ENCODE data around the gene SLC22A4.

The SLC22A4 gene

DNA sequence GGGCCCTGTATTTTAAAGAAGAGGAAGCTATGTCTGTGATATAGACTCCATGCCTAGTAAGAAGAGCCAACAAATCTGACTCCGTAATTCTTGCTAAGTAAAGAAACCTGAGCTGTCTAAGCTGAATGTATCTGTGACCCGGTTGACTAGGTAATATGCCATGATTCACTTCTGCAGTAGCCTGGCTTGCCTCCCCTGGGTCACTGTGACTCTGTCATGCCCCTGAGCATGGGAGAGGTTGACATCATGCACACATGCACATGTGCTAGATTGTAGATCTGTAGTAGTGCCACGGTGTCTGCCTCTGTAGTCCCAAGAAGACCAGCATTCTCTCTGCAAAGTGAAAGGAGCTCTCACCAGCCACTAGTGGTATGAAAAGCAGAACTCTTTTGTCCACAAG, 84.4 kb downstream of the SLC22A4 start:
- DNase-seq, result no peak

DNA sequence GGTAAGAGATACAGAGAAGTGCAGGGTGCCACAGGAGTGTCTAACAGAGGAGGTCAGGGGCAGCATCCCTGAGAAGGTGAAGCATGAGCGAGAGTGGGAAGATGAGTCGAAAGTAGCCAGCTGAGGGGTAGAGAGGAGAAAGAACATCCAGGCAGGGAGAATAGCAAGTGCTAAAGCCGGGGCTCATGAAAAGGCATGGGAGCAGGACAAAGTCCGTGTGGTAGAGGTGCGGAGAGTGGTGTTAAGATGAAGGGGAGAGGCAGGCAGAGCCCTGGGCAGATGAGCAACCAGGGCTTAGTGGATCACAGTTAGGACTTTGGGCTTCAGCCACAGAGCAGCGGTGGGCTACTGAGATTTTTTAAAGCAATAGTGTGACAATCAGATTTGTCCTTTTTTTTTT, 85.9 kb downstream of the SLC22A4 start:
- no peak for DNase-seq

DNA sequence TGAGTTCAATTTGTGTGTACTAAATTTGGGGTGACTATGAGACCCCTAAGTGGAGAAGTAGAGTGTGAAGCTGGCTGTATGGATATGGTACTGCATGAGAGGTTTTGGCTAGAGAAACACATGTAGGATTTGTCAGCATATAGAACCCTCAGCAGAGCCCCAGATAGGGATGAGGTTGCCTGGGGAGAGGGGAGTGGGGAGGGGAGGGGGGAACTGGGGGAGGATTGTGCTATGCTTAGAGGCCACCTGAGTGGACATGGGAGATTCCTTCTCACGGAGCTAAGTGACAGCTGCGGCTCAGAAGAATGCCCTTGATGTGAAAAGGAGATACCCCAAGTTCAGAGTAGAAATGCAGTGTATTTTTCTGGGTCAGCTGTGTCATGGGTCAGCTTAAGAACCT, 86.5 kb downstream of the SLC22A4 start:
- DNase-seq, result no peak

DNA sequence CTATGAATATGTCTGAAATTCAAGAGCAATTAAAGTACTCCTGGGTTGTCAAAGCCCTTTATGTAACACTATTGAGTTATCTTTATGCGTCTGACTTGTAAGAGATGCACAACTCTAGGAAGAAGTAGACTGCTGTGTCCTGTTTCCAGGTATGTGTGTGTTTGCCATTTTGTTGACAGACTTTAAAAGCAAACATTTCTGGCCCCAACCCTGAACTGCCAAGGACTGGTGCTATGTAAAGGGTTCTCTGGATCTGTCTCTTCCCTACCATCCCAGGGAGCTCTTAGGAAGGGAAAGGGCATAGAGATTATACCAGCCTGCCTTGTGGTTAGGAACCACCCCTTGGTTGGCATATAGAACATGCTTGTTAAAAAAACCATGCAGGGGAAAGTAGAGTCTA, 87.4 kb downstream of the SLC22A4 start:
- DNase-seq, result no peak

DNA sequence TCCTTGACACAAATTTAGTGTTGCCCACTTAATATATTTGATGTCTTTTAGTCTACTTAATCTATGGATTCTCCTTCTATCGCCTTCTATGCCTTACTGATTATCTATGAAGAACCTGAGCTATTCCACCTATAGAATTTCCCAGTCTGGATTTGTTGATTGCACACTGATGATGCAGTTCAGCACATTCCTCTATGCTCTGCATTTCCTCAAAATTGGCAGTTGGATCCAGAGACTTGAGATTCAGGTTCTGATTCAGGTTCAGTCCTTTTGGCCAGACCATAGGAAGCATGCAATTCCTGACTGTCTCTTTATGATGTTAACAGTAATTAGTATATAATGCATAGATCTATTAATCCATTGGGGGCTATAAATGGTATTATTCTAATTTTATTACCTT, 89.1 kb downstream of the SLC22A4 start:
- no peak for DNase-seq

DNA sequence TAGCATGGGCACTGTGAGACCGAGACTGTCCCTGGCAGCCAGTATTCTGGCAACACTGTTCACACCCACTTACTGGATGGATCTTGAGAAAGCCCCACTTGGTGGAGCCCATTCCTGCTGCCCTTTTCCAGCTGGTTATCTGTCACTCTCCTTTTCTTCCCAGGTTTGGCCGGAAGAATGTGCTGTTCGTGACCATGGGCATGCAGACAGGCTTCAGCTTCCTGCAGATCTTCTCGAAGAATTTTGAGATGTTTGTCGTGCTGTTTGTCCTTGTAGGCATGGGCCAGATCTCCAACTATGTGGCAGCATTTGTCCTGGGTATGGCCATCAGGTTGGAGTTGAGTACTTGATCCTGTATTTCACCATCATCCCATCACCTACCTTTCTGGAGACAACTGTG, 89.8 kb downstream of the SLC22A4 start:
- no peak for DNase-seq

DNA sequence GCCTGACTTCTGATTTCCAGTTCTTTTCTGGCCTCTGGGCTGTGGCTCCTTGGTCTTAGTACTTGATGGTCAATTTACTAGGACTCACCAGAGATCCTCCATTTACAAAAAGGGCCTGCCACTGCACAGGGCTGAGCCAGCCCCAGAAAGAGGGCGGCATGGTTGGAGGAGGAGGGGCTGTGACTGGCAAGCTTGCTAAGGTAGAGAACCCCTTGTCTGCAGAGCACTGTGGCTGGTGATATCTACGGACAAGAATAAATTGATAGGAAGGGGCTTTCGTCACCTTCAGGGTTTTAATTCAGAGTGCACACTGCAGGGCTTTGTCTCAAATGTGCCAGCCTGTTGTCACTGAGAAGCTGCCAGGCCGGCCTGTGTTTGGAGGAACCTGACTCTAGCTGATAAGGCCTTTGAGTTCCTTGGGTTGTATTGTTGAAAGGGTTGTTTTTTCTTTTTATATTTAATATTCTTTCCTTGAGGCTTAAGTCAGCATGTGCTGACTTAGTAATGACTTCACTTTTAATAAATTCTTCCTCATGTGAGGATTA, 90.4 kb downstream of the SLC22A4 start:
- DNase-seq, result no peak

DNA sequence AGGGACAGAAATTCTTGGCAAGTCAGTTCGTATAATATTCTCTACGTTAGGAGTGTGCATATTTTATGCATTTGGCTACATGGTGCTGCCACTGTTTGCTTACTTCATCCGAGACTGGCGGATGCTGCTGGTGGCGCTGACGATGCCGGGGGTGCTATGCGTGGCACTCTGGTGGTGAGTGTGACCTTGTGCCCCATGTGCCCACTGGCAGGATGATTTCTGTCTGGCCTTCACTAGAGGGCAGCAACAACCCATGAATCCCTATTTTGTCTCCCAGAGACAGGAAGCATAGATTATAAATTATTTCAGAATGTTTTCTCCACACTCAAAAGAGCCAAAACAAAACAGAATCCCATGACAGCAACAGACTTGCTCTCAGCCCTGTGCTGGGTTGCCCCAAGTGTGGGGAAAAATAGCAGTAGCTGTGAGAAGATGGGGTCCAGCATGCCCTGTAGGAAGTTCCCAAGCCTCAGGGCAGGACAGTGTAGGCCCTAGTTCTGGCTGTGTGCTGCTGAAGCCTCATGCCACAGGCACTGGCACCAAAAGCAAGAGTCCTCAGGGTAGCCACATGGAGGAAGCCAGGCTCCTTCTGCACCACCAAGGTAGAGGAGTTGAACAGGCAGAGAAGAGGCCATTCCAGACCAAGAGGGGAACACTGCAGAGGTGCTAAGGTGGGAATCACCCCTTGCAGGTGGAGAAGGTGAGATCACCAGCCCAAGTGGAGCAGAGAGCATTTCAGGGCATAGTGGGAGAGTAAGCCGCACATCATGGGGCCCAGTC, 91.3 kb downstream of the SLC22A4 start:
- peak; percentile 46 for DNase-seq

DNA sequence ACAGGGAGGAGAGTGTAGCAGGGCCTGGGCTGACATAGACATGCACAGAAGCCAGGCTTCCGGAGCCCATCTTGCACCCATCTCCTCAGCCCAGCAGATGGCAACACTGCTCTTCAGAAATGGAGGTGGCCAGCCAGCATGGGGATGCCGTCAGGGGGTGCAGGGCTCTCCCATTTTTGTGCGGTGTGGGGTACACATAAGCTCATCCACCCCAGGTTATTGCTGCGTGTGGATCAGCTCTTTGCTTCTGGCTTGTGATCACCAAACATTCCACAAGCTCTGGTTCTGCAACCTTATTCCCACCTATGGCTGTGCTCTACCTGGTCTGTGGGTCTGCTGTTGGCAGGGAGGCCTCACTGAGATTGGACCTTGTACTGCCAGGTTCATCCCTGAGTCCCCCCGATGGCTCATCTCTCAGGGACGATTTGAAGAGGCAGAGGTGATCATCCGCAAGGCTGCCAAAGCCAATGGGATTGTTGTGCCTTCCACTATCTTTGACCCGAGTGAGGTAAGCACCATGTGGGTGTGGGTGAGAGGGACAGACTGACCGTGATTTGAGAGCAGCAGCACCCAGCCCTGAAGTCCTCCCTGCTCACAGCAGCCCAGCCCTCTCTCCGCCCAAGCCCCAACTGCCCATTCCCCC, 92.6 kb downstream of the SLC22A4 start:
- peak; percentile 66 for DNase-seq

DNA sequence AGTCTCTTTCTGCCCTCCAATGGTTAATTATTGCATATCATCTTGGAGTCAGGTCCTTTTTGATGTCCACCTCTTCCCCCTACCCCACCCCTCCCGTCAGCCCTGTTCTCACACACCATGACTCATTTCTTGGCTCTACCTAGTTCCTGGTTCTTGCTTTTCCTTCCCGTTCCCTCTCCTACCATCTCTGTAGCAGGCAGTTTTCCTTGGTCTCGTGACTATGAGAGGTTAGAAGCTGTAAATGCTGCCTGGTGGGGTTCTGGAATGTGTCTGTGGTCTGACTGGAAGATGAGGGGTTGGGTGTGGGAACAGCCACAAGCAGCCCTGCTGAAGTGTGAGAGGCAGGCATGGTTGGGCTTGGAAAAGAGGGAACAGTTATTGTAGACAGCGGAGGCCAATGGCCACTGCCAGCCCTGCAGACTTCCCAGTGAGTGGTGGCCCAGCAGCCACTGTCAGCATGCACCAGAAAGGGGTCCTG, 93.5 kb downstream of the SLC22A4 start:
- DNase-seq, result no peak

DNA sequence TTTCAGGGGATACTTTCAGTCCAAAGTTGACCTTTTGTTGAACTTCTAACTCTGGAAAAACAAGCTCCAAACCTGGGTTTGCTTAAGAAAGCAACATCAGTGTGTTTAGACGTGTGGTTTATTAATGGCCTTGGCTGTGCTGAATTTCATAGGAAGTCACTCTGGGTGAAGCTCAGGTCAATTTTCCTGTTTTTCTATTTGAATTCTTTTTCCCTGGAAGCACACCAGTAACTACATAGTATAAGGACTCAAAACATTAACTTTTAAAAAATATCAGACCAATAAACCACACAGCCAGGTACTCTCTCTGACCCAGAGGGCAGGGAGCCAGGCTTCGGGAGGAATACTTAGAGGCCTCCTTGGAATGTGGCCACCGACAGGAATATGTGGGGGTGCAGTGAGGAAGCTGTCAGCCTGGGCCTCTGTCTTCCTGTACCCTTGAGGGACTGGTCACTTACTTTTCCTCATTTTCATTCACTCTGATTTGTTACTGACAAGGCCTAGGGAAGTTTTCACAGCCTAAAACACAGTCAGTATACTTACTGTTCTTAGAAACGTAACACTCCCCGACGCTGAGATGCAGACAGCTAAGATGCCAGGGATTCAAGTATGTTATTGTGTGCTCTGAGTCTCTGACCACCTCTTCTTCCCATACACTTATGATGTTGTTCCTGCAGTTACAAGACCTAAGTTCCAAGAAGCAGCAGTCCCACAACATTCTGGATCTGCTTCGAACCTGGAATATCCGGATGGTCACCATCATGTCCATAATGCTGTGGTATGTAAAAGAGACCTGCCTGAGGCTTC, 94.3 kb downstream of the SLC22A4 start:
- DNase-seq, result no peak

DNA sequence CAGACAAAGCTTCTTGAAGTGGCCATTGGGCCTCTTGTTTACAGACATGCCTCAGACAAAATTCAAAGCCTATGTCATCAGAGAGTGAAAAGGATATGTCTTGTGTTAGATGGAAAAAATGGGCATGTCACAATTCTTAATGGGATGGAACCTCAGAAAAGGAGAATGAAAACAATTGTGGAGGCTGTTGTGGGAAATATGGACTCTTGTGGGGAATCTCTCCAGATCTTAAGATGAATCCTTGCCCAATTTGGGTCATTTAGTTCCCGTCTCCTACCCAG, 94.8 kb downstream of the SLC22A4 start:
- no peak for DNase-seq

DNA sequence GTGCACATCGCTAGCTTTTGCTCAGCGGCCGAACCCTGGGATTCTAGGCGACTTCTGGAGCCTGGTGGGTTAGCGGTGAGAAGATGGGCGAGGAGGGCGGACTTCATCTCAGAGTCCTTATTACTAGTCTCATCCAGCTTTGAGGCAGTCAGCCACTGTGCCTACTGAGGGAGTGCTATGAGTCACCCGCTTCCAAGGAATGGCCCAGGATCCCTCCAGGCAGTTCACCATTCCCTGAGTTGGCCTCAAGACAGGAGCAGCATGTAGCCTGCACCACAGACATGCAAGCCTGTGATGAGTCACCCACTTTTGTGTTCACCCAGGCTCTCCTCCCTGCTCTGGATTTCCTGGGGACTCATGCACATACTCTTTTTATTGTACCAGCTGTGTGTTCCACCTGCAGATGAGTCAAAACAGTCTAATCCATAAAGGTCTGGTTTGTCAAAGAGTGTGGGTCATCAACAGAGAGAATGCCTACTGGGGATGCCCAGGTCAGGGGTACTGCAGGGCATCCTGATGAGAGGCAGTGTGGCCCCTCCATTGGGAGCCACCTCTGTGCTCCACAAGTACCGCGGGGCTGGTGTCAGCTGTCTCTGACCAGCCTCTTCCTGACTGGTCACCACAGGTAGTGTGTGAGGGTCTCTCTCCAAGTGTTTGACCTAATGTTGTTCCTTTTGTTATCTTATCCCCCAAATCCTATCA, 95.5 kb downstream of the SLC22A4 start:
- DNase-seq, result no peak

DNA sequence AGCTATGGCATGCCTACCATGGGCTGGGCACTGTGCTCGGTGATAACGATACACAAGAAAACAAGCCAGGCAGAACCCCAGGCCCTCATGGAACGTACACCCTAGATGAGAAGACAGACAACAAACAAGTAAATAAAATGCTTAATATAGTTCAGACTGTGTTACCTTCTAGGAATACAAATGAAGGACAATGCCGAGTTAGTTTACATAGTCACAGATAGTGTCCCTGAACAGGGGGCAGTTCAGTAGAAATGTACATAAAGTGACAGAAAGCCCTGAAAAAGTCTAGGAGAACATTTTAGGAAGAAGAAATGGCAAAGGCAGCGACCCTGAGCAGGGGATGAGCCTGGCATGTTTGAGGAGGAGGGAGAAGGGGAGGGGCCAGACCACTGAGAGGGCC, 97.1 kb downstream of the SLC22A4 start:
- no peak for DNase-seq

DNA sequence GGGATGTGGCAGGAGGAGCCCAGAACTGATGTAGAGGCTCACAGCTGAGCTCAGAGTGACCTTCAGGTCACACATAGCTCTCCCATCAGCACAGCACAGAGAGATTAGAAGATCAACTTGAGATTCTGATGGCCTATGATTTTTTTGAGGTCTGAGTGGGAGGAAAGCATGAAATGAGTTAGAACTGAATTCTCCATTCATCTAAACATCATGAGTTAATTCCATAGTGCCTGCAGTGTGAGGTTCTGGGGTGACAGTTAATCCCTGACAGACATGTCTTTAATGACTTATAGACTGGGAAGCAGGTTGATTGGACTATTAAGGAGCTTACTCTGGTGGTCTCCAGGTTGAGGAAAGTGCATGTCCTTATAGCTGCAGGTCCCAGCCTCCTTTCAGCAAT, 97.7 kb downstream of the SLC22A4 start:
- no peak for DNase-seq

DNA sequence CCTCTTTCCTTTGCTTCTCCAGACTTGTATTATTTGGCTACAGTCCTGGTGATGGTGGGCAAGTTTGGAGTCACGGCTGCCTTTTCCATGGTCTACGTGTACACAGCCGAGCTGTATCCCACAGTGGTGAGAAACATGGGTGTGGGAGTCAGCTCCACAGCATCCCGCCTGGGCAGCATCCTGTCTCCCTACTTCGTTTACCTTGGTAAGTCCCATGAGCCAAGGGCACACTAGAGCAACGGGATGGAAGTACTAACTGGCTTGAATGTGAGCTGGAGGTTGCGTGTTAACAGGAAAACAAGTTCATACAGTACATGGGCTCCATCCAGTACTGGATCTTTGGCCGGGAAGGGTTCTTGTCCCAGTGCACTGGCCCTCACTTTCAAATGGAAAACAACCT, 98.2 kb downstream of the SLC22A4 start:
- DNase-seq, result no peak

DNA sequence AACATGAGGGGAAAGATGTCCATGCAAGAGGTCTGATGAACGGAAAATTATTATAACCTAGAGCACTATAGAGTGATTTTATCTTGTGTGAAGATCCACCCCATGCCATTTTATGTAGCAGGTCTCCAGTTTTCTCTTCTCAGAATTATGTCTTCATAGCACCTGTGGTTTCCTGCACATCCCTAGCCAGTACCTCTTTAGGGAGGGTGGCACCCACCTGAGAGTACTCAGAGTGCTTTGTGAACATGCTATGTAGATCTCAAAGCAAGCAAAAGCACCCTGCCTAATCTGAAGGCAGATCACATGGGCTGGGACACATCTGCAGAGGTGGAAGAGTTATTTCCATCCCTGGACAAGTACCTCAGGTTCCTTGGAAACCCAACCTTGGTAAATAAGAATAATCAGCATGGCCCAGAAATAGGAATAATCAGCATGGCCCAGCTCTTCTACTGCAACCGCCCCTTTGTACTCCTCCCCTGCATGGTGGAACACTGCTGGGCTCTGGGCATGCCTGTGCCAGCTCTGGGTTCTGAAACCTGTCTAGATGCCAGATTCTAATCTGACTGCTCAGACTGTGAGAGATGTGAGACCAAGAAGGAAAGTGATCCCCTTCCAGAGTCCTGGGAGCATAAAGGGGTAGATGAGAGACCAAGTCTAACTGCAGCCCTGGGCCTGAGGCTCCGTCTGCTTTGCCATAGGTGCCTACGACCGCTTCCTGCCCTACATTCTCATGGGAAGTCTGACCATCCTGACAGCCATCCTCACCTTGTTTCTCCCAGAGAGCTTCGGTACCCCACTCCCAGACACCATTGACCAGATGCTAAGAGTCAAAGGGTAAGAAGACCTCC, 99.0 kb downstream of the SLC22A4 start:
- no peak for DNase-seq
